HG03432 (cell line): ENCODE results near the gene TMIE.
A peak's percentile ranks its signal among the peaks of the same experiment; 100 is the strongest.
"Not testable (repeated sequence)": the region's sequence is repeated elsewhere in the genome, so short reads cannot be mapped to it uniquely, and the experiment has no call there.

Experiments used
- ATAC-seq: cut with Tn5 transposase; IDR thresholded peaks from one replicate; pipeline ENCODE4 v1.9.1; 2021; ENCODE audit warnings: mild to moderate bottlenecking, moderate library complexity; ENCODE audit not compliant: unreplicated experiment

Gene TMIE

DNA sequence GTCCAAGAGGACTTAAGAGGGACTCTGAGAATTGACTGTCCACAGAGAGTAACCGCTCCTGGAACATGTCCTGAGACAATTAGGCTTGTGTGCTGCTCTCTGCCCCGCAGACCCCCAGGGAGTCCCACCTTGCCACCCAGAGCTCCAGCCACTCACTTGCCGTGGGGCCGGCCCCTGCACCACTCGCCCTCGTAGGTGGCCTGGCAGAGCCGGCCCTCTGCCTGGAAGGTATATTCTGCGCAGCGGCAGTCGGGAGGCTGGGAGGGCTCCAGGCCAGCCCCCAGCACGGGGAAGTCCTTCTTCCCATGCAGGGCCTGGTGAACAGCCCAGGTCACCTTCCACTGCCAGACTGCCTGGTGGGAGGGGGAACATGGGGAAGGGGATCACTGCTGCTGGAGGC, 18.2 kb upstream of the TMIE start:
- ATAC-seq, result no peak

DNA sequence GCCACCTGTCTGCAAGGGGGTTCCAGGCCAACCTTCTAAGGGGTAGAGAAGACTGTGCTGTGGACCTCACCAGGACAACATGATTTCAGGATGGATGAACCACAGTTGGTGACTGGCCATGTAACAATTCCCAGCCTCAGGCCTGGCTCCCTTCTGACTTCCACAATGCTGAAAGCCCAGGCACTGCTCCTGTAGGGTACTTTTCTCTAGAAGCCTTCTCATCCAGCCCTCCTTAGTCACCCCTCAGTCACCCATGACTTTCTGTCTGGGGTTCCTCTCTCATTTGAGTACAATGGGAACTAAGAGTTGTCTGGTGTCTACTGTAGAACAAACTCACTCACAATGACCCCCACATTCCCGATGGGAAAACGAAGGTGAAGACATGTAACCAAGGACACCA, 16.3 kb upstream of the TMIE start:
- ATAC-seq, result no peak

DNA sequence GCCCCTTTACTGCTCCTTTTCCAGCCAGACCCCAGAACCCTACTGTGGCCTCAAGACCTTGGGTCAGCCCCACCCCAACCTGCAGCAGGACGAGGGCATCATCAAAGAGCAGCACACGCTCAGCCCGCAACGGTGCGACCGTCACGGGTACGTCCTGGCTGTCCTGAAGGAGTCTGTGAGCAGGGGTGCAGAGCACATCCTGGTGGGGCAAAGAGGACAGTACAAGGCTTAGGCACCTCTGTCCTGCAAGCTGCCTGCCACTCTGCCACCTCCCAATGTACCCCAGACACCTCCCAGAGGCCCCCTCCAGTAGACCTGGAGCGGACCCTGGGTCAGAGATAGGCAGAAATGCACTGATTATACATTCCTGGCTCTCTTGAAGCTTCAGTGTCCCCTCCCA, 15.7 kb upstream of the TMIE start:
- ATAC-seq, result no peak

DNA sequence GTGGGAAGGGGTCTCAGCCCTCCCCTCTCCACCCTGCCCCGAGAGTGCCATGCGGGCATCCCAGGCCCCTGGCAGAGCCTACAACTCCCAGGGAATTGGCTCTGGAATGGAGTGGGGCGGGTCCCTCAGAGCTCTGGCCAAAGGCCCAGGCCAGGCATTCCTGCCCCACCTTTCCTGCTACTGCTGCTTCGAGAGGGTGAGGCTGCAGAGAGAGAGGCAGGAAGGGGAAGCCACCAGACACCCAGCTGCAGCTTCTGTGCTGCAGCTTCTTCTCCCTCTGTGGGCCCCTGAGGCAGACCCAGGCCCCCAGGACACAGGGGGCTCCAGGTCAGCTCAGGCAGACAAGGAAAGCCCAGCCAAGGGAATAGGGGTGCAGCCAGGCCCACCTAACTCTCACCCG, 10.4 kb upstream of the TMIE start:
- ATAC-seq, result no peak

DNA sequence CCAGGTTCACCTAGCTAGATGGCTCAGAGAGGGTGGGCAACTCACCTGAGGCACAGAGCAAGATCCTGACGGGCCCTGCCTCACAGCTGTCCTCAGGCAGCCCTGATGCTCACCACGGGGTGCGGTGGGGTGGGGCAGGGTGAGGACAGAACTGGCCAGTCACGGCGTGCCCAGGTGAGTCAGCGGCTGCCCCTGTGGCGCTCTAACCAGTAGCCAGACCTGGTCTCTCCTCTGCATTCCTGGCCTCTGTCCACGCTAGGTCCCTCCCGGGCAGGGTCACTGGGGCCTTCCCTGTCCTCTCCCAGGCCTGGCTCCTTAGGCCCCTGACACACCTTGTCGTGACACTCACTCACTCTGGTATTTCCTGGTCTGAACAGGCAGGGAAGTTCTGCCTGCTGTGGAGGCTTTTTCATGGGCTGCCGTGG, 8.6 kb upstream of the TMIE start:
- ATAC-seq, result no peak

DNA sequence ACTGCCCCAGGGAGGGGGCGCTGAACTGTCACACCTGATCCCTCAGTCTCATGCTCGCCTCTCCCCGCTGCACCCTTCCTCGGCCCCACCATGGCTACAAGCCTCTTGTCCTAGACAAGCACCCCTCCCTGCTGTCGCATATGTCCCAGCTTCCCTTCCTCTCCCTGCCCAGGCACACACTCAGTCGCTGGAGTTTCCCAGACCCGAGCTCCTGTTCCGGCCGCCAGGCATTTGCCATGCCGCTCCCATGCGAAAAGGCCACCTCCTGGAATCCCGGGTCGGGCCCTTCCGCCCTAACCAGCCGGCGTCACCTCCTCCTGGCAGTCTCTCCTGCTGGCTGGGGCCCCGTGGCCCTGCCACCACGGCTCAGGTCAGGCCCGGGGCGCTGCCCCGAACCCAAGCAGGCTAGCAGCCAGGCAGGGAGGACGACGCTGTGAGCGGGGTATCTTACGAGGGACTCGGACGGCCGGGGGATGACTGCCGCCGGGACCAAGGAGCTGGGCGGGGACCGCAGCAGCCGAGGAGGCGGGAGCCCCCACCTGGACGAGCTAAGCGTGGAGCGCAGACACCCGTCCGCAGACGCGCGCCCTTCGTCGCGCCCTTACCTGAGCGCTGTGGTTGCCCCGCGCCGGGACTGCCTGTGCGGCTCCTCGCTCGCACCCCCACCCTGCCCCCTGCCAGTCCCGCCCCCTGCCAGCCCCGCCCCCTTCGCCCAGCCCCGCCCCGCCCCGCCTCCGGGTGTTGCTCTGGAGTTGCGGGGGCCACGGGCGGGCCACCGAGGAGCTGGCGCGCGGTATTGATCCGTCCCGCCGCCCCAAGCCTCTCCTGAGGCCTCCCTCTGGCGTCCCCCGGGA, 7.9 kb upstream of the TMIE start, which contains the start of gene ALS2CL:
TSS of gene ALS2CL (minus strand) at position 642 of the 854 bp plus-strand sequence. CDS start 4,239 bp downstream, outside the sequence.
- no peak for ATAC-seq

DNA sequence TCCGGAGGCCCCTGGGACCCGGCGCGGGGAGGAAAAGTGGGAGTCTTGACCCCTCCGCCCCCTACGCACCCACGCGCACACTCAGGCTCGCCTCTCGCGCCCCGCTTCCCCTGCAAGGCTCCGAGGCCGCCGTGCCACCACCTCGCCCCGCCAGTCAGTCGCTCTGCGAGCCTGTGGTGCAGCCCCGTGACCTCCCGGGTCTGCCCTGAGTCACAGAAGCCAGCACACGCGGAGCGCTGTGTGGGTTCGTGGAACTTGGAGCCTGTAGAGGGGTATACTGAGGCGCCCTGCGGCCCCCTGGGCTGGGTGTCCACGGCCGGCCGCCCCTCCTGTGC, 7.3 kb upstream of the TMIE start:
- ATAC-seq, result no peak

DNA sequence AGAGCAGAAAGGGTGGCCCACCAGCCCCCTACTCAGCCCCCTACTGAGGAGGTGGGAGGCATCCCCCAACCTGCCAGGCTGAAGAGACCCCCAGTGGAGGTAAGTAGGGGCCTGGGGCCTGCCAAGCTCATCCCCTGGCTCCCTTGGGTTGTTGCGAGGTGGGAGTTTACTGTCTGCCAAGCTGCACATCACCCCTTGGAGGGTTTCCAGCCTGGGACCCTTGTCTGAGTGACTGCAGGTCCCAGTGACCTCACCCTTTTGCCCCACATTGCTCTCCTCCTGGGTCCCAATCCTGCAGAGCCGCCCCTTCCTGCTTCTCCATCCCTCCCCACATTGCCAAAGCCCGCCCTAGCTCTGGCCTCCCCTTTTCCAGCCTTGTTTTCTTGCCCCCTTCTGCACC, 6.7 kb upstream of the TMIE start:
- no peak for ATAC-seq

DNA sequence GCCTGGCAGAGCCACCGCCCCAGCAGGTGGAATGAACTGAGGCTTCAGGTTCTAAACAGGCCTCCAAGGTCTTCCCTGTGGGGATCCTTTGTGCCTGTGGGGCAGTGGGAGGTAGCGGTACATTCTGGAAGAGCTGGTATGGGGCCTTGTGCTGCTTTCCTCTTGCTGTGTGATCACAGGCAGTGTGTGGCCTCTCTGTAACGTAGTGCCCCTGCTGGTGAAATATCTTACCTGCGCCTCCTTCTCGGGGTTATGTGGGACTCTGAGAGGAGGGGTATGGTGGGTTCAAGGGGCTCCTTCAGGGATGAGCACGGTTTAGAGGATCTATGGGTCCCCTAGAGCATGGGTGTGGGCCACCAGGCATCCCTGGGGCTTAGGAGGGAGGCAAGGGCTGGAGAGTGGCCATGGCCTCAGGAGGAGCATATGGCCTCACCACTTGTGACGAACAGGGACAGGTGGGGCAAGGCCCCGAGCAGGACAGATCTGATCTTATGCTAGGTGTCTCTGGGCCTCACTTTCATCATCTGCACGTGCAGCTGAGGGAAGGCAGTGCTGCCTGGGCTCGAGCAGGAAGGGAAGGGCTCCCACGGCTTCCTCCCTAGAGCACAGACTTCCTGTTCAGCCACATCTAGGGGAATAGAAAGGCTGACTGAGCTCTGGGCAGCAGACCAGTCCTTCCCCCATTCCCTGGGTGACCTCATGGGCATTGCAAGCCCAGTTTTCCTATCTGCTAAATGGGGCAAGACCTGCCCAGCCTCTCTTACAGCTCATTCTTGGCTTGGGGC, 5.8 kb upstream of the TMIE start:
- ATAC-seq, result no peak

DNA sequence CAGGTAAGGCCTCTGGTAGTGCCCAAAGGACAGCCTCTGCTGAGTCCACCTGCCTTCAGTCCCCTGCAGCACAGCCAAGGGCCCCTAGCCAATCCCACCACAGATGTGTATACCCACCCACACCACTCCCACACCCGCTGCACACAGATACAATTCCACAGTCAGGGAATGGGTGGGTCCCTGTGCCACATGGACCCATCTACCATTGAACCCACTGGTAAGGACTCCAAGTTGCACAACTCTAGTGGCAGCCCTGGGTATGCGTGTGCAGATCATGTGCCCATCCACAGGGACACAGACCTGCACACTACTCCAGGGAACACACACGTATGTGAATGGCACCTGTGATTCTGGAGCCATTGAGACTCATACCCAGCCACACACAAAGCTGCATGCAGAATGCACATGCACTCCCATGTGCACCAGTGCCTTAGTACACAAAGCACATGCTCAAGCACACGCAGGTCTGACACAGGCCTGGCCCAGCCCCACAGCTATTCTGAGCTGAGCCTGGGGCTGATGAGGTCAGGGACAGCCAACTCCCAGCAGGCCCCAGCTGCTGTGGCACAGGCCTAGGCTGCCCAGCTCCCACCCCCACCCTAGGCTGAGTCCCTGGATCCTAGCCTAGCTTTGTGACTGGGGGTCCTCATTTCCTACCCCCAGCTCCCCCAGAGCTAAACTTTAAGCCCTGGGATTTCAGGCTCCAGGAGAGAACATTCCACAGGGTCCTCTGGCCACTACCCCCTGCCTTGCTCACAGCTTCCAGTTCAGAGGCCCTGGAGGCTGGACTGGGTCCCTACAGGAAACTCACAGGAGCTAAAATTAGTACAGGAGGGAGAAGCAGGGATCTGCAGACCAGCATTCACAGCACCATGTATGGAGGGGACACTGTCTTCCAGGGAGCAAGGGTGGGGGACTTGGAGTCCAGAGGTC, 5.0 kb upstream of the TMIE start:
- no peak for ATAC-seq

DNA sequence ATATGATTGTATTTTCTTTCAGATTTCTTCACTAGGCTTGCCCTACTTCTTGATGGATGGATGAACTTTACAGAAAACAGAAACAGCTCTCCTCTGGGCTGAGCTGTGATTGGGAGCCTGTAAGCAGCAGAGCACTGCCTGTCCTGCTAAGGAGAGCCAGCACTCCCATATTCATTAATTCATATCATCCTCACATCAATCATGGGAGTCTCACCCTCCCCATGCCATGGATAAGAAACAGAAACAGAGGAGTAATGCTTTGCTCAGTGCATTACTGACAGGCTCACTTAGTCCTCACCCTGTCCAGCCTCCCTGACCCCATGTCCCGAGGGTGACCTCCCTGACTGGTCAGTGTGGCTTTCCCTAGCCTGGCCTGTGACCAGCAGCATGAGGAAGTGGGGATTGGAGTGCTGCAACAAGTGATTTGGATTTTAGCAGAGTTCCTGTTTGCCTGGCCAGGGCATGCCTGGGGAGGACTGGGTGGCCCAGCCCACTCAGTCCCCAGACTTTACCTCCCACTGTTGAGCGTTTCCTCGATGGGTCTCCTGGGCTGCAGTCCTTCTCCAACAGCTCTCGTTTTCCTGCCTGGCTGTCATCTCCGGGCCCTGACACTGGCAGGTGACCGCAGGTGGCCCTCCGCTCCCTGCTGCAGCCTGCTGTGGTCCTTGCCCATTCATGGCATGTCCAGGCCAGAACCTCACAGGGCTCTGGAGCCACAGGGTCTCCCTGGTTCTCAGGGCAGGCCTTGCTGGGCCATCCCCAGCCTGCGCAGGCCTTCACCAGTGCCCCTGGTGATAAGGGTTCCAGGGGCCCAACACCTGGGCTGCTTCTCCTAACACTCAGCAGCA, 1.3 kb upstream of the TMIE start:
- ATAC-seq, result no peak

DNA sequence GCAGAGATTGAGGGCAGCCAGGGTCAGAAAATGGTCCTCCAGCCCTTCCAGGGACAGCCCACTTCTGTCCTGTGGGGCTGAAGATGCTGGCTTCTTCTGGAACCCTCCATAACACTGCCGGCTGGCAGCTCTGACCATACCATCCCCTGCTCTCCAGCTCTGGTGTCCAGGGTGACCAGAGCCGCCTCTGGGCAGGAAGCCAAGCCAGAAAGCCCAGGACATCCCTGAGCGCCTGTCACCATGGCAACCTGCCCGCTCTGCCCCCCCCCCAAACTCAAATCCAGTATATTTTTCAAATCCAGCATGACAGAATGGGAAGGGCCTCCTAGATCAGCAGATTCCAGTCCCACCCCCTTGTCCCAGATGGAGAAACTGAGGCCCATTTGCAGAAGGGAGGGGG, 420 bp upstream of the TMIE start:
- no peak for ATAC-seq

DNA sequence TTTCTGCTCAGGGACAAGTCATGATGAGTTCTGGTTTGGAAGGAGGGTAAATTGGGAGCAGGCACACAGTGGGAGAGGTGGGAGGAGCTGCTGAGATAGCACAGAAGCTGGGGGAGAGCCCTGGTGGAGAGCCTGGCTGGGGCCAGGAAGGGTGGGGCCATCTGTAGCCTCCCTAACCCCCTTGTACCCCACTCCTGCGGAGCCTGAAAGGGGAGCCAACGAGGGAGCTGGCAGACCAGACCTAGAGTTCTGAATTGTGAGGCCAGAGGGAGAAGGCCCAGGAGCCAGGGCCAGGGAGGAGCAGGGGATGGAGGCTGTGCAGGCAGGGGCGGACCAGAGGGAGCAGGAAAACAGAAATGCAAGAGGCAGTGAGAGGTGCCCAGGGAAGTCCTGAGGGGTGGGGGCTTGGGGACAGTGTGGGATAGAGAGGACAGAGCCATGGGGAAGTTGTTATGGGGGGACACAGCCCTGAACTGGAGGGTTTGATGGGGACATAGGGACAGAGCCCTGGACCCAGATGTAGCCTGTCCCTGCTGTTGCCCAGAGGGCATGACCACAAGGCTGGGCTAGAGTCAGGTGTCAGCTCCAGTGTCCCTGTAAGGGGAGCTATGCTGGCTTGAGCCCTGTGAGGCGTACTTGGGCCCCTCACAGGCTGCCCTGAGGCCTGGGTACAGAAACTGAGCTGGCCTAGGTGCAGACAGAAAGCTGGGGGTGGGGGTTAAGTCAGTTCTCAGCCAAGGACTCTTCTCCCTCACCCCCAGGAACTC, 1.2 kb downstream of the TMIE start:
- no peak for ATAC-seq

DNA sequence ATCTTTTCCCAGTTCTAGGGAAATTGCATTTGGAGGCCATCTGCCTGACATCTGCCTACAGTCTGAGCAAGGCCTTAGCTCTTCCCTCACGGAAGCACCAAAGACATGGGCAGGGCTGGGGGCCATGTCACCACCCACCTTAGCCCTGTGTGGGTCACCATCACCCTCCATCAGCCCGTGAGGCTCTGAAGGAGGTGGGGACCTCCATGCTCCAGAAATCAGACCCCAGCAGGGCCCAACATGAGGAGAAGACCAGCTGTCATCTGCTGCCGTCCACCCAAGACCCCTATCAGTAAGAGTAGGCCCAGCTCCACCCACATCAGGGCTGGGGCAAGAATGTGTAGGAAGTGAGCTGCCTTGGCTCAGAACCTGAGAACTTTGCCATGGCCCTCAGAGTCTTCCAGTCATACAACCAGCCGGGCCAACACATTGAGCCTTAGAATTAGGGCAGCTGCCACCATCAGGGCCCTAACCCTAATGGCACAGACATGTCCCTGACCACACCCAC, 1.9 kb downstream of the TMIE start:
- no peak for ATAC-seq

DNA sequence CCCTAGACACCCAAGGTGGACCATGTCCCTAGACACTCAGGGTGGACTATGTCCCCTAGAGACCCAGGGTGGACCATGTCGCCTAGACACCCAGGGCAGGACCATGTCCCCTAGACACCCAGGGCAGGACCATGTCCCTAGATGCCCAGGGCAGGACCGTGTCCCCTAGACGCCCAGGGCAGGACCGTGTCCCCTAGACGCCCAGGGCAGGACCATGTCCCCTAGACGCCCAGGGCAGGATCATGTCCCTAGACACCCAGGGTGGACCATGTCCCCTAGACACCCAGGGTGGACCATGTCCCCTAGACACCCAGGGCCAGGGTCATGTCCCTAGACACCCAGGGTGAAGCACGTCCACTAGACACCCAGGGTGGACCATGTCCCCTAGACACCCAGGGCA, 3.2 kb downstream of the TMIE start:
- not testable (repeated sequence) for ATAC-seq

DNA sequence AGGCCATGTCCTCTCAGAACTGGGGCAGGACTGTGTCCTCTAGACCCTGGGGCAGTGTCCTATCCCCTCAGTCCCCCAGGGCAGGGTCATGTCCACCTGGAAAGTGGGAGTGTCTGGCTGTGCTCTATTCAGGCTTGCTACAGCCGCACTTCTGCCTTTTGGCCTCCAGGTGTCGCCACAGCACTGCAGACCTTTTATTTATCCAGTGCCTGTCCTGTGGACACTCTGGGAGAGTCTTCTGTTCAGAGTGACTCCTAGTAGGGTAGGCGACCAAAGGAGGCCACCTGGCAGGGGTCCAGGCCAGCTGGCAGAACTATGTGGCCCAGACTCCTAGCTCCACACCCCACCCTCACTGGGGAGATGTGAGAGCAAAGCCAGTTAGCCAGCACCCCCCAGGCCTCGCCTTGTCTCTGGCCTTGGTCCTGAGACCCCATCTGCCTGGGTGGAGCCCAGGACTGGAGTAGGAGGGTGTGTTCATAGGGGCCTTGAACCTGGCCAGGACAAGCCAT, 3.9 kb downstream of the TMIE start:
- ATAC-seq, result peak; percentile 65

DNA sequence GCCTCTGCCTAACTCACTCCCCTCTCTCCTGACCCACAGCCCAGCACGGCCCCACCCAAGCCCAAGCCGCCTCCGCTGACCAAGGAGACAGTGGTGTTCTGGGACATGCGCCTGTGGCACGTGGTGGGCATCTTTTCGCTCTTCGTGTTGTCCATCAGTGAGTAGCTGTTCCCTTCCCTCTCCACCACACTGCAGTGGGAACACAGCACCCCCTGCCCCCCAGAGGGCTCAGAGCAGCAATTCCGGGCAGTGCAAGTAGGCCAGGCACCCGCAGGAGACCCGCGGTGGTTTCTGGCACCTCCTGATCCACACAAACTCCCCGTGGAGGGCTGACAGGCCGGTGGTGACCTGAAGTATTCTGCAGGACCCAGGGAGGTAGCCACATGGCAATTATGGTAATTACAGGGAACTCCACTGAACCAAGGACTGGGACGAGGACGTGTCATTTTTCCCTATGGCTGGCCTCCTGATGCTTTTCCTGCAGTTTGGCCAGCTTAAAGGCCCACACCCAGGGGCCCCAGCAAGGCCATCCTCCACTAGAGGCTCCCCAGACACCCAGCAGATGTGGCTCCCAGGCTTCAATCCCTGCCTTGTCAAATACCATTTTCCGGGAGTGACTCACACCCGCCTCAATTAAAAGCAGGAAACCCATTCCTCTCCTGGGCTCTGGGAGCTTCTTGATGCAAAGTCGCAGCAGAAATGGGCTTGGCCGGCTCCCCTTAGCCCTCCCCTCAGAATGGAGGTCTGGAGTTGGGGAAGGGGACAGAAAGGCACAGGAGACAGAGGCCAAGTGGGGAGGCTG, 4.8 kb downstream of the TMIE start:
- no peak for ATAC-seq
